A549 (cell line): ENCODE results near the gene MPZL2. TPM values are rescaled to one million over a fixed set of nuclear protein-coding genes. Genes with fewer than 3 reads are reported as not detected.

Source experiments
- ATAC-seq, 2 experiments: fragments of 200-7000 bp in 1 of 2; fragments of >200 bp in 1 of 2; cut with Nextera tagmentation in 1 of 2; cut with Tn5 transposase in 1 of 2; 3 replicates each; pipeline versions ENCODE4 v1.8.0 to v1.9.1; 2018 to 2020; ENCODE audit warnings: mild to moderate bottlenecking in 1 of 2, moderate library complexity in 1 of 2
- CTCF ChIA-PET: fragments of 300-600 bp; sonication (Branson Sonifier 250); formaldehyde crosslinking; extraction: SDS; loops from one replicate; lab custom pipeline; 2021; ENCODE audit warnings: antibody characterized with exemption, inconsistent platforms; lab: Yijun Ruan, JAX
- POLR2A ChIA-PET: fragments of 350-600 bp; formaldehyde crosslinking; extraction: SDS; loops from one replicate; lab custom pipeline; 2021; ENCODE audit warnings: antibody characterized with exemption, inconsistent platforms; lab: Yijun Ruan, JAX
- DNase-seq, 2 experiments: peaks; one replicate each; pipeline versions ENCODE4 v3.0.0 to v3.0.0-alpha.2; 2011 to 2016; ENCODE audit warnings: low read depth in 1 of 2, low spot score in 1 of 2
- FAIRE-seq: peaks from 2 replicates; lab custom pipeline; 2011; peaks lifted over from hg19 to GRCh38; lab: Jason Lieb, UNC
- H3K27ac ChIP-seq, 2 experiments: fragments of >200 bp; sonication (Bioruptor Twin); formaldehyde crosslinking; 3 replicates each; pipeline ENCODE4 v1.5.1; 2016 to 2017
- H3K4me1 ChIP-seq: fragments of >200 bp; sonication (Bioruptor Twin); formaldehyde crosslinking; 3 replicates; pipeline ENCODE4 v1.6.1; 2016
- H3K4me2 ChIP-seq: fragments of >200 bp; sonication (Bioruptor Twin); formaldehyde crosslinking; 3 replicates; pipeline ENCODE4 v1.6.1; 2016
- H3K4me3 ChIP-seq: fragments of >200 bp; sonication (Bioruptor Twin); formaldehyde crosslinking; 3 replicates; pipeline ENCODE4 v1.5.1; 2016
- H3K9me3 ChIP-seq: fragments of >200 bp; sonication (Bioruptor Twin); formaldehyde crosslinking; 3 replicates; pipeline ENCODE4 v1.6.1; 2016
- BHLHE40 ChIP-seq: IDR thresholded peaks from 2 replicates; pipeline ENCODE4 v1.6.1; 2012; ENCODE audit warnings: low read depth, low read length, inconsistent platforms
- CBX2 ChIP-seq: fragments of 200-600 bp; sonication (generic); IDR thresholded peaks from 2 replicates; pipeline ENCODE4 v1.6.1; 2016; ENCODE audit warnings: low read depth, mild to moderate bottlenecking, borderline replicate concordance
- CBX8 ChIP-seq: fragments of 200-600 bp; sonication (generic); IDR thresholded peaks from 2 replicates; pipeline ENCODE4 v1.6.1; 2016
- CEBPB ChIP-seq, 2 experiments: fragments of >200 bp in 1 of 2; sonication (Bioruptor Twin) in 1 of 2; formaldehyde crosslinking in 1 of 2; IDR thresholded peaks; 2 replicates each; pipeline ENCODE4 v1.6.1; 2012 to 2016
- CHD4 ChIP-seq: fragments of 200-600 bp; sonication (generic); IDR thresholded peaks from 2 replicates; pipeline ENCODE4 v1.6.1; 2016; ENCODE audit warnings: antibody characterized with exemption, mild to moderate bottlenecking, borderline replicate concordance
- CTCF ChIP-seq: fragments of >200 bp; sonication (Bioruptor Twin); formaldehyde crosslinking; IDR thresholded peaks from 3 replicates; pipeline ENCODE4 v1.5.1; 2016
- EHF ChIP-seq: fragments of 250-450 bp; sonication (Bioruptor Pico); IDR thresholded peaks from 2 replicates; pipeline ENCODE4 v1.5.0; 2020; ENCODE audit warnings: mild to moderate bottlenecking
- EHMT2 ChIP-seq: fragments of 200-600 bp; sonication (generic); IDR thresholded peaks from 2 replicates; pipeline ENCODE4 v1.6.1; 2016; ENCODE audit warnings: antibody characterized with exemption, low read depth, mild to moderate bottlenecking, moderate library complexity
- FOSL2 ChIP-seq, 2 experiments: fragments of 450-650 bp in 1 of 2; fragments of >200 bp in 1 of 2; sonication (Bioruptor Twin) in 1 of 2; formaldehyde crosslinking; IDR thresholded peaks; 2 replicates each; pipeline versions ENCODE4 v1.5.0 to v1.6.1; 2016 to 2020; ENCODE audit warnings: mild to moderate bottlenecking in 1 of 2, moderate library complexity in 1 of 2
- FOXS1 ChIP-seq: fragments of 250-450 bp; sonication (Bioruptor Pico); IDR thresholded peaks from 2 replicates; pipeline ENCODE4 v1.5.0; 2020; ENCODE audit warnings: mild to moderate bottlenecking, moderate library complexity
- GATA3 ChIP-seq: IDR thresholded peaks from 2 replicates; pipeline ENCODE4 v1.6.1; 2012; ENCODE audit warnings: borderline replicate concordance
- HOXA7 ChIP-seq: fragments of 250-450 bp; sonication (Bioruptor Pico); IDR thresholded peaks from 2 replicates; pipeline ENCODE4 v1.5.0; 2020; ENCODE audit warnings: mild to moderate bottlenecking, moderate library complexity
- HOXB5 ChIP-seq: fragments of 250-450 bp; sonication (Bioruptor Pico); IDR thresholded peaks from 2 replicates; pipeline ENCODE4 v1.5.0; 2020; ENCODE audit warnings: mild to moderate bottlenecking, moderate library complexity
- JUNB ChIP-seq: fragments of >200 bp; sonication (Bioruptor Twin); formaldehyde crosslinking; IDR thresholded peaks from 2 replicates; pipeline ENCODE4 v1.6.1; 2016
- MAFK ChIP-seq: fragments of 450-650 bp; IDR thresholded peaks from 2 replicates; pipeline ENCODE4 v1.6.1; 2014; ENCODE audit not compliant: partially characterized antibody
- MYC ChIP-seq: IDR thresholded peaks from 2 replicates; pipeline ENCODE4 v1.6.1; 2012; ENCODE audit warnings: mild to moderate bottlenecking, inconsistent platforms, low read length, improper control_type of control experiment, borderline replicate concordance
- PHF8 ChIP-seq: fragments of 200-600 bp; sonication (generic); IDR thresholded peaks from 2 replicates; pipeline ENCODE4 v1.6.1; 2016; ENCODE audit warnings: low read depth, mild to moderate bottlenecking, antibody characterized with exemption, moderate library complexity, borderline replicate concordance
- POLR2AphosphoS2 ChIP-seq: conservative IDR thresholded peaks from 2 replicates; pipeline ENCODE4 v1.6.1; 2012; ENCODE audit warnings: low read length, improper control_type of control experiment, inconsistent platforms
- RARB ChIP-seq: fragments of 250-450 bp; sonication (Bioruptor Pico); IDR thresholded peaks from 2 replicates; pipeline ENCODE4 v1.8.0; 2021; ENCODE audit warnings: mild to moderate bottlenecking, moderate library complexity
- RNF2 ChIP-seq: fragments of 200-600 bp; sonication (generic); IDR thresholded peaks from 2 replicates; pipeline ENCODE4 v1.6.1; 2016; ENCODE audit warnings: low read depth, mild to moderate bottlenecking, antibody characterized with exemption, moderate library complexity, borderline replicate concordance
- SMC3 ChIP-seq: fragments of >200 bp; sonication (Bioruptor Twin); formaldehyde crosslinking; IDR thresholded peaks from 3 replicates; pipeline ENCODE4 v1.6.1; 2018; ENCODE audit warnings: inconsistent platforms
- SREBF2 ChIP-seq: fragments of 450-650 bp; IDR thresholded peaks from 2 replicates; pipeline ENCODE4 v1.6.1; 2014; ENCODE audit warnings: mild to moderate bottlenecking, moderate library complexity
- TP53 ChIP-seq: fragments of 250-450 bp; sonication (Bioruptor Pico); IDR thresholded peaks from 2 replicates; pipeline ENCODE4 v1.5.0; 2021; ENCODE audit warnings: mild to moderate bottlenecking, moderate library complexity
- ZFP36 ChIP-seq: fragments of 450-650 bp; IDR thresholded peaks from 2 replicates; pipeline ENCODE4 v1.6.1; 2014; ENCODE audit warnings: borderline replicate concordance; ENCODE audit not compliant: partially characterized antibody
- ZNF302 ChIP-seq: fragments of 250-450 bp; sonication (Bioruptor Pico); IDR thresholded peaks from 2 replicates; pipeline ENCODE4 v1.9.0; 2021; ENCODE audit warnings: inconsistent platforms, mild to moderate bottlenecking, moderate library complexity
- WGBS: methylation state at CpG from one replicate; pipeline ENCODE4 v1.1.6; 2017; ENCODE audit errors: missing lambda C conversion rate; 5-methylcytosine and 5-hydroxymethylcytosine counted together
- polyA plus RNA-seq, 4 experiments: library from polyadenylated mRNA; depleted of rRNA in 3 of 4; stranded (reverse); fragments of >200 nt; fragmentation: RNase III in 1 of 4; extraction: RNeasy Plus Mini Kit Qiagen cat#74134 plus additional on column Dnase treatment in 1 of 4; gene quantifications; 2 replicates in 3 of 4; 3 replicates in 1 of 4; pipeline ENCODE4 v1.2.3, GENCODE V29; 2011 to 2017
- TF ChIP-seq, protein P1 (sequence below): fragments of 150-350 bp; IDR thresholded peaks from 2 replicates; pipeline ENCODE4 v1.6.1; 2014; ENCODE audit warnings: low read depth, mild to moderate bottlenecking, low read length

MPZL2 gene
- polyA plus RNA-seq, 2 of the 4 experiments (the other 2 are of a cell fraction): 0.14 TPM; not detected in 1

GRCh38 chr11:118263112-118263511, 985 bp downstream of the MPZL2 start (continued):
- TF ChIP-seq BHLHE40: no peak
- no peak for TF ChIP-seq FOXS1 (CRISPR knock-in tag)
- TF ChIP-seq CBX8: no peak
- no peak for TF ChIP-seq JUNB
- TF ChIP-seq CEBPB (IDR thresholded peaks at IDR 0.05): no peak
- no peak for TF ChIP-seq MYC
- no peak for TF ChIP-seq RARB (CRISPR knock-in tag)
- TF ChIP-seq ZFP36: no peak
- no peak for TF ChIP-seq POLR2AphosphoS2

GRCh38 chr11:118260353-118260752, 3.7 kb downstream of the MPZL2 start:
- no peak overlapping the region for H3K27ac ChIP-seq
- ChIA-PET CTCF (no interaction called here), POLR2A (no interaction called here)
- no peak overlapping the region for H3K4me3 ChIP-seq
- ATAC-seq (no peak), DNase-seq (no peak), FAIRE-seq (no peak)
- no peaks in the 10 kb centered on the region for H3K4me1 ChIP-seq
- no peak overlapping the region for H3K4me2 ChIP-seq
- no peak for TF ChIP-seq CHD4
- TF ChIP-seq ZFP36: no peak
- no peak for TF ChIP-seq RARB (CRISPR knock-in tag)
- TF ChIP-seq JUNB: no peak
- no peaks in the 10 kb centered on the region for H3K9me3 ChIP-seq
- WGBS: 27% methylated on average over 3 of the region's 3 CpGs

GRCh38 chr11:118259138-118259537, 5.0 kb downstream of the MPZL2 start:
- Histone ChIP-seq H3K4me1 (no peaks in the 10 kb centered on the region), H3K27ac (no peak overlapping the region), H3K4me2 (no peak overlapping the region), H3K4me3 (no peak overlapping the region), H3K9me3 (no peaks in the 10 kb centered on the region)
- FAIRE-seq: no peak
- no peak for ATAC-seq
- no peak for DNase-seq
- 83% methylated on average over 1 of the region's 1 CpG for WGBS
- POLR2A ChIA-PET: no interaction called here
- CTCF ChIA-PET: no interaction called here
- TF ChIP-seq PHF8 (no peak), HOXA7 (CRISPR knock-in tag) (no peak), RNF2 (no peak), TP53 (CRISPR knock-in tag) (no peak), FOSL2 (IDR thresholded peaks at IDR 0.05) (no peak), FOSL2 (CRISPR knock-in tag; IDR thresholded peaks at IDR 0.05) (no peak)

- no peak for DNase-seq
- no peak for TF ChIP-seq SMC3
- no peak for TF ChIP-seq ZNF302 (CRISPR knock-in tag)
- TF ChIP-seq HOXB5: no peak
- no peak for TF ChIP-seq MAFK
- no peak for TF ChIP-seq EHMT2
- no peak for TF ChIP-seq EHF
- TF ChIP-seq, protein P1, sequence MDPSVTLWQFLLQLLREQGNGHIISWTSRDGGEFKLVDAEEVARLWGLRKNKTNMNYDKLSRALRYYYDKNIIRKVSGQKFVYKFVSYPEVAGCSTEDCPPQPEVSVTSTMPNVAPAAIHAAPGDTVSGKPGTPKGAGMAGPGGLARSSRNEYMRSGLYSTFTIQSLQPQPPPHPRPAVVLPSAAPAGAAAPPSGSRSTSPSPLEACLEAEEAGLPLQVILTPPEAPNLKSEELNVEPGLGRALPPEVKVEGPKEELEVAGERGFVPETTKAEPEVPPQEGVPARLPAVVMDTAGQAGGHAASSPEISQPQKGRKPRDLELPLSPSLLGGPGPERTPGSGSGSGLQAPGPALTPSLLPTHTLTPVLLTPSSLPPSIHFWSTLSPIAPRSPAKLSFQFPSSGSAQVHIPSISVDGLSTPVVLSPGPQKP: no peak
- TF ChIP-seq GATA3: no peak
- no peak for TF ChIP-seq CBX2
- no peak for TF ChIP-seq CTCF
- TF ChIP-seq SREBF2: no peak
- no peak for TF ChIP-seq TP53 (CRISPR knock-in tag)
- ChIA-PET CTCF (no interaction called here), POLR2A (no interaction called here)
- FAIRE-seq: no peak
- WGBS: 0% methylated on average over 1 of the region's 1 CpG
- Histone ChIP-seq H3K4me3 (no peak overlapping the region), H3K27ac (no peak overlapping the region), H3K4me1 (no peaks in the 10 kb centered on the region), H3K4me2 (no peak overlapping the region), H3K9me3 (no peaks in the 10 kb centered on the region)
- ATAC-seq: no peak
Observed at GRCh38 chr11:118258410-118258809, 5.7 kb downstream of the MPZL2 start.
